Right atrium auricular region (tissue), 2 donors: ENCODE measurements around the gene TGFB1. TPM values are rescaled to one million over a fixed set of nuclear protein-coding genes. Genes with fewer than 3 reads are reported as not detected.
"Not testable (repeated sequence)": the region's sequence is repeated elsewhere in the genome, so short reads cannot be mapped to it uniquely, and the experiment has no call there.

Experiments used
- DNase-seq: peaks from one replicate; pipeline ENCODE4 v3.0.0-alpha.2; 2019; ENCODE audit warnings: low spot score
- H3K27ac ChIP-seq, 2 donors: fragments of 200-600 bp; sonication (generic); 1 replicate in 1 of 2; 2 replicates in 1 of 2; pipeline ENCODE4 v1.5.1; 2016 to 2019
- H3K27me3 ChIP-seq, 2 donors: fragments of 200-600 bp; sonication (generic); one replicate each; pipeline versions ENCODE4 v1.5.1 to v1.6.0; 2017 to 2019
- H3K36me3 ChIP-seq: fragments of 200-600 bp; sonication (generic); one replicate; pipeline ENCODE4 v1.5.1; 2016
- H3K4me1 ChIP-seq, 2 donors: fragments of 200-600 bp; sonication (generic); one replicate each; pipeline versions ENCODE4 v1.5.1 to v1.6.0; 2017 to 2019
- H3K4me3 ChIP-seq, 2 donors: fragments of 200-600 bp; sonication (generic); 1 replicate in 1 of 2; 2 replicates in 1 of 2; pipeline ENCODE4 v1.5.1; 2017 to 2019; ENCODE audit warnings: mild to moderate bottlenecking in 1 of 2, moderate library complexity in 1 of 2
- H3K9me3 ChIP-seq, 2 donors: fragments of 200-600 bp; sonication (generic); one replicate each; pipeline ENCODE4 v1.5.1; 2019
- total RNA-seq, 2 donors: library from RNA; depleted of rRNA; stranded (reverse); fragments of >200 nt; gene quantifications; one replicate each; pipeline ENCODE4 v1.1.0, GENCODE V29; 2016
- TF ChIP-seq, protein P1 (sequence below), 2 donors: fragments of 200-600 bp; sonication (generic); IDR thresholded peaks; one replicate each; pipeline ENCODE4 v1.5.1; 2019; ENCODE audit warnings: antibody characterized with exemption in 2 of 2

Gene TGFB1
- total RNA-seq, 2 donors from 2014 or later: 17.6 to 33.7 TPM

DNA sequence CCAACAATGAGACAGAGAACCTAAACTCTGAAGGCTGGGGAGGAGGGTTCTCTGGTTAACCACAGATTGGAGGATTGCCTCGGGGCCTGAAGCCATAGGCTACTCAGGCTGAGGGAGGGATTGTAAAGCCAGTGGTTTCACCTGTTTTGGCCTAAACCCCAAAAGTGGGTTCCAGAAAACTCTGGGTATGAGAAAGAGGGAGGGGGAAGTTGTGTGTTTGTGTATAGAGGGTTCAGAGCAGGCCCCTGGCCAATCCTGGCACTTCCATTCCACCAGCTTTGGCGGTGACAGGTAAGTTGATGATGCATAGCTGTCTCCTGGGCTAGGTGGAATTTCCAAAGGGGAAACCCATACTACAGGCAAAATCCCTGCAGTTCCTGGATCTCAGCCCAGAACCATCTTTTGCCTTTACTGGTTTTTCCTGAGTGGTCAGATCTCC is 57.3 kb downstream of the TGFB1 start:
- Histone ChIP-seq H3K4me3 (no peak overlapping the region), H3K27ac (peak overlapping the region; percentile 90 to 95), H3K27me3 (no peaks in the 10 kb centered on the region), H3K4me1 (peaks cover 0 to 57% of the 10 kb centered on the region in 2 donors), H3K36me3 (peaks cover 69% of the 10 kb centered on the region), H3K9me3 (no peaks in the 10 kb centered on the region)
- TF ChIP-seq, protein P1, sequence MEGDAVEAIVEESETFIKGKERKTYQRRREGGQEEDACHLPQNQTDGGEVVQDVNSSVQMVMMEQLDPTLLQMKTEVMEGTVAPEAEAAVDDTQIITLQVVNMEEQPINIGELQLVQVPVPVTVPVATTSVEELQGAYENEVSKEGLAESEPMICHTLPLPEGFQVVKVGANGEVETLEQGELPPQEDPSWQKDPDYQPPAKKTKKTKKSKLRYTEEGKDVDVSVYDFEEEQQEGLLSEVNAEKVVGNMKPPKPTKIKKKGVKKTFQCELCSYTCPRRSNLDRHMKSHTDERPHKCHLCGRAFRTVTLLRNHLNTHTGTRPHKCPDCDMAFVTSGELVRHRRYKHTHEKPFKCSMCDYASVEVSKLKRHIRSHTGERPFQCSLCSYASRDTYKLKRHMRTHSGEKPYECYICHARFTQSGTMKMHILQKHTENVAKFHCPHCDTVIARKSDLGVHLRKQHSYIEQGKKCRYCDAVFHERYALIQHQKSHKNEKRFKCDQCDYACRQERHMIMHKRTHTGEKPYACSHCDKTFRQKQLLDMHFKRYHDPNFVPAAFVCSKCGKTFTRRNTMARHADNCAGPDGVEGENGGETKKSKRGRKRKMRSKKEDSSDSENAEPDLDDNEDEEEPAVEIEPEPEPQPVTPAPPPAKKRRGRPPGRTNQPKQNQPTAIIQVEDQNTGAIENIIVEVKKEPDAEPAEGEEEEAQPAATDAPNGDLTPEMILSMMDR (IDR thresholded peaks at IDR 0.05): no peak
- DNase-seq: no peak

DNA sequence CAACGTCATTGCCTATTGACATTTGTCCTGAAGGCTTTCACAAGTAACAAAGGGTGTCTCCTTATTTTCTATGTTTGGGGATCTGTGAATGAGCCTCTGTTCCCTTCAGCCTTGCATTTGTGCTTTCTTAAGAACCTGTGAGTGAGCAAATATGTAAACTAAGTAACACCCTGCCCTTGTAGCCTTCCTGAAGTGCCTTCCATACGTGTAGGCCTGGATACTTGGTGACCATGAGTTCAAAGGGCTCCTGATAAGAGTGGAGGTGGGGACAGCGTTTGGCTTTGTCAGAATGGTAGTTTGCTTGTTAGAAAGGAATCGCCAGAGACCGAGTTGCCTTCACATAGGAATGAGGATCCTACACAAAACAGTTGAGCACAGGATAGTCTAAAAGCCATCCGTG is 58.2 kb downstream of the TGFB1 start:
- H3K36me3 ChIP-seq: peaks cover 71% of the 10 kb centered on the region
- peaks cover 0 to 47% of the 10 kb centered on the region in 2 donors for H3K4me1 ChIP-seq
- no peaks in the 10 kb centered on the region for H3K9me3 ChIP-seq
- no peak for DNase-seq
- H3K27ac ChIP-seq: peak overlapping the region; percentile 90 to 95
- TF ChIP-seq, protein P1 (IDR thresholded peaks at IDR 0.05): no peak
- no peak overlapping the region for H3K4me3 ChIP-seq
- no peaks in the 10 kb centered on the region for H3K27me3 ChIP-seq

DNA sequence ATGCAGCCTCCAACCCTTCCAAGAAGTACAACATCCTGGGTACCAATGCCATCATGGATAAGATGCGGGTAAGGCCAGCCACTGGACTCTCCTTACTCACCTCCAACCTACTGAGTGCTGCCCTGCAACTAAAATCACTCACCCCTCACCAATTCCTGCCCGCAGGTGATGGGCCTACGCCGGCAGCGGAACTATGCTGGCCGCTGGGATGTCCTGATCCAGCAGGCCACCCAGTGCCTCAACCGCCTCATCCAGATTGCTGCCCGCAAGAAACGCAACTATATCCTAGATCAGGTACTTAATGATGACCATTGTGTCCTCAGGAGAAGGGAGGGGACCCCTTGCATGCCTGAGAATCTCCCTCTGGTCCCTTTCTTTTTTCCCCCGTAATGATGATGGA is 59.3 kb downstream of the TGFB1 start:
- no peak overlapping the region for H3K4me3 ChIP-seq
- TF ChIP-seq, protein P1 (IDR thresholded peaks at IDR 0.05): no peak
- H3K9me3 ChIP-seq: no peaks in the 10 kb centered on the region
- DNase-seq: no peak
- H3K4me1 ChIP-seq: peaks cover 0 to 36% of the 10 kb centered on the region in 2 donors
- H3K27ac ChIP-seq: no peak overlapping the region
- peaks cover 75% of the 10 kb centered on the region for H3K36me3 ChIP-seq
- no peaks in the 10 kb centered on the region for H3K27me3 ChIP-seq

DNA sequence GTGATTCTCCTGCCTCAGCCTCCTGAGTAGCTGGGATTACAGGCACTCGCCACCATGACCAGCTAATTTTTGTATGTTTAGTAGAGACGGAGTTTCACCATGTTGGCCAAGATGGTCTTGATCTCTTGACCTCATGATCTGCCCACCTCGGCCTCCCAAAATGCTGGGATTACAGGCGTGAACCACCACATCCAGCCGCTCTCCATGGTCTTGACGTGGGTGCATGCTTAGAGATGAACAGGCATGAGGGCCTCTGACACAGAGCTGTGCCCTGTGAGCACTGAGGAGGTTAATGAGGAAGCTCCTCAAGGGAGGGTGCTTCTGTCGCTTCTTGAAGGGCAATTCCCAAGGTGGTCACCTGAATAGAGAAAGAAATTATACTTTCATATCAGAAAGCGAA is 63.9 kb downstream of the TGFB1 start:
- H3K36me3 ChIP-seq: peaks cover 89% of the 10 kb centered on the region
- H3K27me3 ChIP-seq, H3K27ac ChIP-seq, H3K4me3 ChIP-seq, H3K9me3 ChIP-seq, H3K4me1 ChIP-seq, DNase-seq: not testable (repeated sequence)

DNA sequence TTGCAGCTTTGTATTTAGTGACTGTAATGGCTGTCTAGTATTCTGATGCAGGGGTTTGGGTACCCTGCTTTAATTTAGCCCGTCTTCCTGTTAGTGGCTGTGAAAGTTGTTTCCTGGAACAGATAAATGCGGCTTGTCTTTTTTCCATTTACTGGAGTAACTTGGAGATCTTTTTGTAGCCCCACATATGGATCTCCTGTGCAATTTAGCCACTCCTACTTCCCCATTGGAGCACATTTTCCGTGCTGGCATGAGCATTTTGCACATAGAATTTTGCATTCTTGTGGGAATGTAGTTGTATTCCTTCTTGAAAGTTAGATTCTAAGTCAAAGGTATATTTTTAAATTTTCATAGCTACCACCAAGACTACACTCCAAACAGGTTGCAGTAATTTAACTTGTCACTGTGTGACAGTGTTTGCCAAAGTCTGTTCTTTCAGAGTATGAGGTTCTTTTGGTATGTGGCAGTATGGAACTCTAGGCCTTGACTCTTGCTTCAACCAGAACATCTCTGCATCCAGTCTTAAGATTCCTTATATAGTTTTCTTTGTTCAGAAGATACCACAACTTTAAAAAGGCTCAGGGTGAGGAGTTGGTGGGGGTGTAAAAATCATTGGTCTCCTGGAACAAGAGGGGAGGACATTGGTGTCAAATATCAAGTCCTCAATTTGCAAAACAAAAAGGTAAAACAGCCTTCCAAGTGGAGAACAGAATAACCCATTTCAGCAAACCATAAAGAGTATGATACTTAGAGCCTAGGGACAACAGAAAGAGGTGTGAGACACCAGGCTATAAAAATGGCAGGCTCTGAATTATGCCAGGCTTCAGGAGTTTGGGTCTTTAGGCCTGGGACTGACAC is 64.8 kb downstream of the TGFB1 start:
- H3K36me3 ChIP-seq: peaks cover 89% of the 10 kb centered on the region
- TF ChIP-seq, protein P1 (IDR thresholded peaks at IDR 0.05): no peak

More for the DNA sequence above, 64.8 kb downstream of the TGFB1 start:
- Histone ChIP-seq H3K4me1 (no peaks in the 10 kb centered on the region), H3K27ac (no peak overlapping the region), H3K27me3 (no peaks in the 10 kb centered on the region), H3K9me3 (no peaks in the 10 kb centered on the region), H3K4me3 (no peak overlapping the region)
- DNase-seq: no peak

Other genes with a start within 250 kb of the TGFB1 start
- not detected for gene CYP2F1, start 239.5 kb downstream of the TGFB1 start, total RNA-seq
- 1 to 10 TPM in 1 of 2 donors, under 1 TPM in 1; 0.59 to 1.6 TPM for gene CYP2S1, start 160.7 kb downstream of the TGFB1 start, total RNA-seq
- 10 to 100 TPM; 27.3 to 81.4 TPM for gene AXL, start 134.7 kb downstream of the TGFB1 start, total RNA-seq
- 100 to 1,000 TPM in 1 of 2 donors, 10 to 100 TPM in 1; 88.8 to 109 TPM for gene HNRNPUL1, start 89.5 kb downstream of the TGFB1 start, total RNA-seq
- gene CCDC97, start 43.8 kb downstream of the TGFB1 start, total RNA-seq: 10 to 100 TPM in 1 of 2 donors, 1 to 10 TPM in 1; 8.1 to 16.2 TPM
- 1 to 10 TPM; 1.9 to 3.8 TPM for gene B9D2, start 10.2 kb upstream of the TGFB1 start, total RNA-seq
- 1 to 10 TPM; 5.0 to 8.5 TPM for gene TMEM91, start 22.6 kb upstream of the TGFB1 start, total RNA-seq
- gene EXOSC5, start 43.4 kb upstream of the TGFB1 start, total RNA-seq: 1 to 10 TPM; 8.5 to 9.0 TPM
- 10 to 100 TPM; 65.2 to 77.6 TPM for gene BCKDHA, start 43.9 kb upstream of the TGFB1 start, total RNA-seq
- gene B3GNT8, start 73.5 kb upstream of the TGFB1 start, total RNA-seq: 1 to 10 TPM; 1.9 to 4.5 TPM
- gene DMAC2, start 86.0 kb upstream of the TGFB1 start, total RNA-seq: 10 to 100 TPM; 63.2 to 88.7 TPM
- gene ERICH4, start 89.2 kb upstream of the TGFB1 start, total RNA-seq: not detected
- 1 to 10 TPM in 1 of 2 donors, not detected in 1; 1.3 TPM for gene CEACAM21, start 222.2 kb upstream of the TGFB1 start, total RNA-seq